ENCODE measurements around the gene SCTR.

DNA sequence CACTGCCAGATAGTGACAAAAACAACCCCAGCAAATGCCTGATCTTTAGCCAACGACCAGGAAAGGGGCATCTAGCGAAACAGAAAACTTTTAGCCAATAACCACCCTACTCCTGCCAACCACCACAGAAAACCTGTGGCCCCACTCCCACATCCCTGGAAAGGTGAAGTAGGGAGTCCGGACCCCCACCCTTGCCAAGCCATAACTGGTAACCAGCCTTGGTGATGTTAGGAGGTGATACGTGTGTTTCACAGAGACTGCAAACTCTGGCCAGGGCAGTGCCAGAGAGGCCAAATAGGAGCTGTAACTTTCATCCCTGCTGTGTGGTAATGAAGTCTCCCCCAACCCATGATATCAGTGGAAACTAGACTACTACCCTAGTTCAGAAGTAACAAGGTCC, 27.6 kb downstream of the SCTR start:
- TF ChIP-seq, protein P1, sequence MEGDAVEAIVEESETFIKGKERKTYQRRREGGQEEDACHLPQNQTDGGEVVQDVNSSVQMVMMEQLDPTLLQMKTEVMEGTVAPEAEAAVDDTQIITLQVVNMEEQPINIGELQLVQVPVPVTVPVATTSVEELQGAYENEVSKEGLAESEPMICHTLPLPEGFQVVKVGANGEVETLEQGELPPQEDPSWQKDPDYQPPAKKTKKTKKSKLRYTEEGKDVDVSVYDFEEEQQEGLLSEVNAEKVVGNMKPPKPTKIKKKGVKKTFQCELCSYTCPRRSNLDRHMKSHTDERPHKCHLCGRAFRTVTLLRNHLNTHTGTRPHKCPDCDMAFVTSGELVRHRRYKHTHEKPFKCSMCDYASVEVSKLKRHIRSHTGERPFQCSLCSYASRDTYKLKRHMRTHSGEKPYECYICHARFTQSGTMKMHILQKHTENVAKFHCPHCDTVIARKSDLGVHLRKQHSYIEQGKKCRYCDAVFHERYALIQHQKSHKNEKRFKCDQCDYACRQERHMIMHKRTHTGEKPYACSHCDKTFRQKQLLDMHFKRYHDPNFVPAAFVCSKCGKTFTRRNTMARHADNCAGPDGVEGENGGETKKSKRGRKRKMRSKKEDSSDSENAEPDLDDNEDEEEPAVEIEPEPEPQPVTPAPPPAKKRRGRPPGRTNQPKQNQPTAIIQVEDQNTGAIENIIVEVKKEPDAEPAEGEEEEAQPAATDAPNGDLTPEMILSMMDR (conservative IDR thresholded peaks at IDR 0.05), result no peak
- TF ChIP-seq EZH2 (IDR thresholded peaks at IDR 0.05; ENCODE audit: low read depth), result no peak

All from PC-9 (cell line).